Non-pigmented ciliary epithelial cell (primary cell): ENCODE results near the gene AFDN.

Source experiments
- DNase-seq: peaks from one replicate; pipeline ENCODE4 v3.0.0-alpha.2; 2010; ENCODE audit warnings: low read depth

AFDN gene

GRCh38 chr6:167794161-167795157 lies 32.3 kb upstream of the AFDN start:
- DNase-seq: no peak

GRCh38 chr6:167795321-167795811 lies 31.3 kb upstream of the AFDN start:
- DNase-seq: no peak

DNA sequence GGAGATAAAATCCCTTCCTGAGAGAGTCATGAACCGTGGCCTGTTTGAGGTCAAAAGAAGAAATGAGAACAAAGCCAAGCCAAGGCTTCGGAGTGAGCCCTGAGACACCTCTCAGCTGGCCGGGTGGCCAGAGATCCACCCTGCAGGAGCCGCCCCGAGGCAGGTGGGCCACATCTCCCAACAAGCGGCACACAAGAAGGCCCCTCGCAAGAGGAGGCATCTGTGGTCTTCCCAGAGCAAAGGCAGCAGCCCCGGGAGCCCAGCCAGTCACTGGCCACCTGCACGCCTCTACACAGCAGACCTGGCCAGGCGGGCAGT lies 30.9 kb upstream of the AFDN start:
- no peak for DNase-seq

DNA sequence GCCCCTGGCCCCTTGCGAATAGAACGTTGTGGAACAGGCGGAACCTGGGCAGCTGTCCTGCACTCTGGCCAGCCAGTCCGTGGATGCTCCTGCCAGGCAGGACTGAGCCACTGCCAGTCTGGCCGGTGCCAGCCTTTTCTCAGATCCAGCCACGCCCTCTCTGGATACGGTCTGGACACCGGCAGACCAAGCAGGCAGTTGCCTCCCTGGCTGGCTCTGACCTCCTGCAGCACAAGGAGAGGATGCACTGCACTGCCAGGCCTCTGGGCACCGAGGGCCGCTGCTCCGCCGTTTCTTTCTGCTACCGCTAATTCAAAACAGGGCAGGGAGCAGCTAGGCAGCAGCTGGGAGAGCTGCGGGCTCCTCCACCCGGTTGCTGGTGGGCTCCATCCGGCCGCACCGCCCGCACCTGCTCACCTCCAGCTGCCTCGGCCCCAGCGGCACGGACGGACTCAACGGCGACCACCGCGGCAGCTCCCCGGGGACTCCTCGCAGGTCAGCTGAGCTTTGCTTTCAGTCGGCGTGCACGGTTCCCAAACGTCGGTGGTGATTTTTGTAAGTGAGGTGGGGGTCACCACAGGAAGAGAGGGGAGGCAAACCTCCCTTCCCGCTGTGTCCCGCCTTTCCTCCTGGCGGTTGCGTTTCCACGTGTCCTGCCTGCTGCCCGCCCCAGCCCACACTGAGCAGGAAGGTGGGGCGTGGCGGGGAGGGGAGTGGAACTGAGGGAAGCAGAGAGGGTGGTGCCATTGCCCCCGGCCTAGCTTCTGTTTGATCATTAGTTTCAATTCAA lies 30.3 kb upstream of the AFDN start:
- DNase-seq: no peak

DNA sequence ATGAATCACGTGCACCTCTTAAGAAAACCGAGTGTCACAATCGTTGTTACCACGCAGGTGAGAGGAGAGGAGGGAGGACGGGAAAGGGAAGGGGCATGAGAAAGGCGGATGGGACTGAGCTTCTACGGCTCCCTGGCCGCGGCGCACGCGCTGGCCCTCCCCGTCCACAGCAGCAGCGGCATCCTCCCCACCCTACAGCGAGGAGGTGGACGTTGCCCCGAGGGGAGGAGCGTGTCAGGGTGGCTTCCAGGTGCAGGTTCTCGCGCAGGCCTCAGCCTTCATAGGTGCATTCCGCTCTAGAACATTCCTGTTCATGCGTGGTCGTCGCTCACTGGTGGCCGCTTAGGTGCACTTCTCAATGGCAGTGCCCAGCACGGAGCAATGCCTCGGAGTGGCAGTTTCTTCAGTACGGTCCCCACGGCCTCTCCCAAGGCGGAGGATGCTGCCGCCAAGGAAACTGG lies 29.7 kb upstream of the AFDN start:
- DNase-seq: no peak

- DNase-seq: no peak
Observed at GRCh38 chr6:167797476-167798265, 29.0 kb upstream of the AFDN start.

- DNase-seq: no peak
Observed at GRCh38 chr6:167798453-167798852, 28.3 kb upstream of the AFDN start.

DNA sequence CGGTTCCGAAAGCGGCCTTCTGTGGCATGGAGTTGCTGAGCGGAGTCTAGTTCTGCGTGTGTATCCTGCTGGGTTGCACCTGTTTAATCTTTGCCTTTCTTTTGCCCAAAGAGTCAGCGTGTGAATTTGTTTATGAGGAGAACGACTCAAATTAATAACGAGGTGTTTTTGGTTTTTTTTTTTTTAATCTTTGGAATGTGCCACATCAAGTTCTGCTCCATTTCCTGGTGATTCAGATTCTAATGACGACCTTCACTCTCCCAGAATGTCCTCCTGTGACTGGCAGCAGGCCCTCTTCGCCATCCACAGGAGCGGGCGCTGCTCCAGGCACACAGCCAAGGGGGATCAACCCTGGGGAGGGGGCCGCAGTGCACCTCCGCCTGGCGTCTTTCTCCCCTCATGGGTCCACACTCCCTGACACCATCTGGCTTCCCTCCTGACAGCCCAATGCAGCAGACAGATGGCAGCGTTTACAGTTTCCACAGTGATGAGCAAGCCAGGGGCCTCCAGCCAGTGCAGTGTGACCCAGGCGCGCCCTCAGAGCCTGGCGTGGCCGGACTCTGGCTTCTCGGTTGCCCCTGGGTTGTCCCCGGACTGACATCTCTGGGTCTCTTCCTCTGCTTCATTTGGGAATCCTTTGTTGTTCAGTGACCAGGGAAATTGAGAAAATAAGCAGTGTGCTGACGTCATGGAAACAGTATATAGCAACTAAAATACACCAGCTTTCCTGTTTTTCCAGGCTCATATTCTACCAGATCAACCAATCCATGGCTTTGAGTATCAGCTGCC lies 27.5 kb upstream of the AFDN start:
- DNase-seq: no peak

- DNase-seq: no peak
Observed at GRCh38 chr6:167800549-167800948, 26.2 kb upstream of the AFDN start.

GRCh38 chr6:167801263-167801662 lies 25.4 kb upstream of the AFDN start:
- DNase-seq: no peak

DNA sequence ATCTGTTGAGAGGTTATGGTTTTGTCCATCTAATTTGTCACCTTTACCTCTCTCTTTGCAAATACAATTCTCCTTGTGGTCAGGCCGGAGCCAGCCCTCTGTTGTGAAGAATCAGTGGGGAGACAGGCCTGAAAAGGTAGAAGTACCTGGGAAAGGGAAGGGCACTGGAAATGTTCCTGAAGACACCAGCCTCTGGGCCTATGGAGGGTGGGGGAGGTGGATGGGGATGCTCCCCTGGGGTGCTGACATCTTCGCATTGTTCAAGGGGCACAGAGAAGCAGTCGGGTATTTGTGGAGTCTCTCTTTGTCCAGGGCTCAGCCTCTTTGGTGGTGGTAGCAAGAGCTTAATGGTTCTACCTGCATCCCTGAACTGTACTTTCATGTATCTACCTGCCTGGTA lies 24.4 kb upstream of the AFDN start:
- DNase-seq: no peak

DNA sequence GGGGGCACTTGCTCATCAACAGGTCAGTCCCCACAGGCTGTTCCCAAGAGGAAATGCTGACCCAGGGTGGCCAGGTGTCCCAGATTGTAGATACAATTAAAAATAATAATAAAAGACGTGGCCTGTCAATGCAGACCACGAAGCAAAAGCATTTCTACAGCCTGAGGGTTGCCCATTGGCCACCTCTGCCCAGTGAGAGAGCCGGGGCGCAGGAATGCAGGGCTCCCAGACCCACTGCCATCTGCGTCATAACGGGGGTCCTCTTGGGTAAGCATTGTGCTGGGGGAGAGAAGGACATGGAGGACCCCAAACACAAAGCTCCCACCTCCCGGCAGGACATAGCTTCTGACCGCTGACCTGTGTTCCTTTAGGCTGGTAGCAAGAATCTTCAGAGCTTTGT lies 22.9 kb upstream of the AFDN start:
- DNase-seq: no peak

- no peak for DNase-seq
Observed at GRCh38 chr6:167804281-167805013, 22.3 kb upstream of the AFDN start.

- no peak for DNase-seq
Observed at GRCh38 chr6:167805349-167806060, 21.2 kb upstream of the AFDN start.

DNA sequence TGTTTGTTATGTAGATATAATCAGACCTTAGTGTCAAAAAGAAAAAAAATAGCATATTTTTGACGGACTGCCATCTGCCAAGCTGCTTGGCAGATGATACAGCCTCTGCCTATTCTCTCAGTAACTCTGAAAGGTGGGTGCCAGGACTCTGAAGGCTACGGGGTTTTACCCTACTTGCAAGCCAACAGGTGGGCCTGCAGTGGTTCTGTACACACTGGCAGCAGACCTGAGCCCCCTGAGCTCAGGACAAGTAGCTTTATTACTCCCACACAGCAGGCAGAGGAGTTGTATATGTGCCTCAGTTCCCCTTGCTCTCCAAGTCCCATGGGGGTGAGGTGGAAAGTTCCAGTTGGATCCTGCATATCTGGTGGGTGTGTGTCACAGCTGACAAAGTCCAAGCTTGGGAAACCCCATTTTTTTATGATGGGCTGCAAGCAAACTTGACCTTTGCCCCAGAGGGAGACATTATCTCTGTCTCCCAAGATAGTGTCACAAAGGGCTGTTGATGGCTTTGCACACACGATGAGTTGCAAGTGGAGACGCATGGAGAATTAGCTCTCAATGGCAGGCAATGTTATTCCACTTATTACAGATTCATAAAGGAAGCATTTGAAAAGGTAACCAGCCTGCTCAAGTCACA lies 20.5 kb upstream of the AFDN start:
- DNase-seq: no peak

GRCh38 chr6:167807200-167807599 lies 19.5 kb upstream of the AFDN start:
- DNase-seq: no peak

DNA sequence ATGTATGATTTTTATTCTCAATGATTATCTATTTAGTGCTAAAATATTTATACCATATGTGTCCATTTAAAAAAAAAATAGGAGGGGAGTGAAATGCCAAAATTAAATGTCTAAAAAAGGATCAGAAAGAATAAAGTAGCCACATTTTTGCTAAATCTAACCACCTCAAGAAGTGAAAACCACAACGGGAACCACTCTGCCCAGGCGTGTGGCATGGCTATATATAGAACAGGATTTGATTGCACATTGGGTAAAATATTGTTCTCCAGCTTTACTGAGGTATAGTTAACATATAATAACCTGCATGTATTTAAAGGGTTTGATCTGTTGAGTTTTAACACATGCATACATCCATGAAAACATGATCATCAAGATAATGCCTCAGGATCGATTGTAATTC lies 19.0 kb upstream of the AFDN start:
- no peak for DNase-seq

DNA sequence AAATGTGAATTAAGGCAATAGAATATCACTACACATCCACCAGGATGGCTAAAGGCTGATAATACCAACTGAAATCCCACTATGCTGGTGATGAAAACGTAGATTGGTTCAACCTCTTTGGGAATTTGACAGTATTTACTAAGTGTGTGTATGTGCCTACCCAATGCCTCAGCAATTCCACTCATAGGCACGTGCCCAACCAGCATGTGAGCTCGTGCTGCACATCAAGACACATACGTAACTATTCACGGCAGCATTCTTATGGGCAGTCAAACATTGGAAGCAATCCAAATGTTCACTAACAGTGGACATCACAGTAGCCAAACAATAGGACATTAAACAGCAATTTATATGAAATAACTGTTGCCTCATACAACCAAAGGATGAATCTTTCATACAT lies 15.7 kb upstream of the AFDN start:
- no peak for DNase-seq

- DNase-seq: no peak
Observed at GRCh38 chr6:167811442-167812087, 15.1 kb upstream of the AFDN start.
